ELF-1 (cell line): Measurements from ENCODE around the gene KIAA1755.

Experiments
- DNase-seq: peaks from one replicate; pipeline ENCODE4 v3.0.0-alpha.2; 2016; ENCODE audit warnings: low read depth, low spot score

Gene KIAA1755

GRCh38 chr20:38184101-38184500, 76.4 kb downstream of the KIAA1755 start:
- DNase-seq: no peak

GRCh38 chr20:38181971-38182370, 78.6 kb downstream of the KIAA1755 start:
- DNase-seq: no peak

- DNase-seq: peak; percentile 49
These were observed 79.2 kb downstream of the KIAA1755 start for GRCh38 chr20:38181207-38181801.

GRCh38 chr20:38180781-38181180, 79.8 kb downstream of the KIAA1755 start:
- DNase-seq: no peak

- DNase-seq: no peak
These were observed 80.7 kb downstream of the KIAA1755 start for GRCh38 chr20:38179846-38180245.

GRCh38 chr20:38178581-38178980, 82.0 kb downstream of the KIAA1755 start:
- DNase-seq: no peak

GRCh38 chr20:38178065-38178491, 82.5 kb downstream of the KIAA1755 start:
- no peak for DNase-seq

GRCh38 chr20:38177201-38177600, 83.3 kb downstream of the KIAA1755 start:
- DNase-seq: no peak

- no peak for DNase-seq
These were observed 85.0 kb downstream of the KIAA1755 start for GRCh38 chr20:38175304-38176180.

GRCh38 chr20:38173237-38174156, 87.0 kb downstream of the KIAA1755 start:
- DNase-seq: peak; percentile 78

GRCh38 chr20:38172408-38172807, 88.1 kb downstream of the KIAA1755 start:
- DNase-seq: no peak

- no peak for DNase-seq
These were observed 88.9 kb downstream of the KIAA1755 start for GRCh38 chr20:38171675-38172043.

- DNase-seq: peak; percentile 54
These were observed 89.5 kb downstream of the KIAA1755 start for GRCh38 chr20:38170826-38171674.

GRCh38 chr20:38170219-38170825, 90.2 kb downstream of the KIAA1755 start:
- no peak for DNase-seq

- no peak for DNase-seq
These were observed 90.8 kb downstream of the KIAA1755 start for GRCh38 chr20:38169636-38170193.

- DNase-seq: peak; percentile 51
These were observed 91.5 kb downstream of the KIAA1755 start for GRCh38 chr20:38168791-38169589.

GRCh38 chr20:38167851-38168760, 92.4 kb downstream of the KIAA1755 start:
- peak; percentile 86 for DNase-seq

GRCh38 chr20:38167328-38167850, 93.1 kb downstream of the KIAA1755 start:
- no peak for DNase-seq
